HL-60 (cell line): ENCODE data around the gene ALDH3A1.

Experiments used
- DNase-seq, 2 experiments: peaks; one replicate each; pipeline ENCODE4 v3.0.0-alpha.2; 2010 to 2020; ENCODE audit warnings: low read depth in 1 of 2, low spot score in 1 of 2
- H3K27ac ChIP-seq: fragments of 250-450 bp; sonication (Bioruptor Pico); replicated peaks from 2 replicates; pipeline ENCODE4 v1.5.1; 2020; ENCODE audit warnings: mild to moderate bottlenecking, moderate library complexity
- H3K27me3 ChIP-seq: fragments of 250-450 bp; sonication (Bioruptor Pico); 2 replicates; pipeline ENCODE4 v1.5.1; 2021; ENCODE audit warnings: mild to moderate bottlenecking, moderate library complexity; ENCODE audit not compliant: insufficient read depth, poor library complexity, severe bottlenecking
- H3K4me3 ChIP-seq: replicated peaks from 2 replicates; pipeline ENCODE4 v1.5.1; 2011; ENCODE audit warnings: mild to moderate bottlenecking, control low read depth, low read length; ENCODE audit not compliant: insufficient read depth
- CTCF ChIP-seq: IDR thresholded peaks from one replicate; pipeline ENCODE4 v1.5.1; 2011; ENCODE audit warnings: low read length, control low read depth, inconsistent platforms; ENCODE audit not compliant: insufficient read depth
- GABPA ChIP-seq: IDR thresholded peaks from 2 replicates; pipeline ENCODE4 v1.6.1; 2012; ENCODE audit warnings: low read depth
- POLR2AphosphoS5 ChIP-seq: IDR thresholded peaks from 2 replicates; pipeline ENCODE4 v1.6.1; 2012; ENCODE audit warnings: low read depth
- REST ChIP-seq: IDR thresholded peaks from 2 replicates; pipeline ENCODE4 v1.6.1; 2012; ENCODE audit warnings: low read depth; ENCODE audit not compliant: insufficient replicate concordance
- SPI1 ChIP-seq: IDR thresholded peaks from 2 replicates; pipeline ENCODE4 v1.6.1; 2012; ENCODE audit warnings: low read depth, mild to moderate bottlenecking, borderline replicate concordance

Gene ALDH3A1

DNA sequence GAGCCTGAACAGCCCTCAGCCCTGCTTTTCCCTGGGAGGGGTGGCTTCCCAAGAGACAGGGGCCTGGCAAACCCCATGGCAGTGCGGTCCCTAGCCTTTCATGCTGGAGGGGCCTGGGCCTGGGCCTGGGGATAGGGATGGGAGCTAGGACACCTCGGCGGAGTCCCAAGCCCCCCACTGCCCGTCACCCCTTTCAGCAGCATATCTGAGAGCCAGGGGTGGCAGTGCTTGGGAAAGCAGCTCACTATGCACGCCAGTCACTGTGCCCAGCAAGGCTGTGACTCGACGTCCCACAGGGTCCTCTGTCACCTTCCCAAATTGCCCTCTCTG lies 31.1 kb downstream of the ALDH3A1 start:
- DNase-seq, result no peak
- Histone ChIP-seq H3K27ac (no peak overlapping the region), H3K27me3 (no peaks in the 10 kb centered on the region), H3K4me3 (no peak overlapping the region)
- TF ChIP-seq SPI1, result no peak
- no peak for TF ChIP-seq CTCF
- TF ChIP-seq GABPA, result no peak
- no peak for TF ChIP-seq REST
- no peak for TF ChIP-seq POLR2AphosphoS5

DNA sequence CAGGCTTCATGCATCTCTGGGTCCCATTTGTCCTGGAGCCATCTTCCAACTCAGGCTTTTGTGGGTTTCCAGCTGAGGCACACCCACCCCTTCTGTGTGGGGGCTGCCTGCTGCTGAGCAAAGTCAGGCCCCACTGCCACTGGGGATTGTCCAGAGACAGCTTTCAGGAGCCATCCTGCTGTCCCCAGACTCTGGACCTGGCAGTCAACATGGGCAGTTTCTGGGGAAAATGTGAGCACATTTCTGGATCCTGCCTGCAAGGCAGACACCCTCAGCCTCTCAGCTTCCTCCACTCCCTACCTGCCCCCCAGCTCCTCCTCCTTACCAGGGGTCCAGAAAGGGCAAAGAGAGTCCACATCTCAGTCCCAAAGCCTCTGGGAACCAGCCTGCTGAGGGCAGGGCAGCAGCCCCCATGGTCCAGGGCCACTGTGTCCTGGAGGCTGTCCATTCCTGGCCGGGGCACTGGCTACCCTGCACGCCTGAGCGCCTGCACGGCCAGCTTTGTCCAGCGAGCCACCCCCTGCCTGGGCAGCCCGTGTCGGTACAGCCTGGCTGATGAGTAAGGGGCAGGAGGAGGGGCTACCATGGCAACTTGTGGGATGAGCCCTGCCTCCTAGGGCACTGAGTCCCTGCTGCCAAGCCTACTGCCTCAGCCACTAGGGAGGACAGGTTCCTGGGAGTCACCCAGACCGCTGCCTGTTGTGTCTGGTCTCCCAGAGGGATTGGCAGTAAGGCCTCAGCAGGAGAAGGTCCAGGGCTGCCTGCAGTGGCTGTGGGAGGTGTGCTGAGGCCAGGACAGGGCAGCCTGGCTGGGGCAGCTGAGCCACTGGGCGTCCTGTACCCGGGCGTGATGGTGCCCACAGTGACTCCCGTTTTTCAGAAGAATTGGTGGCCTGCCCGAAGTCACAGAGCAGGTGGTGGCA lies 31.7 kb downstream of the ALDH3A1 start, which contains the start of gene SLC47A2:
Gene SLC47A2 (minus strand): TSS at position 477 of the 923 bp plus-strand sequence. CDS start 29 bp downstream, at position 448.
- Histone ChIP-seq H3K27me3 (no peaks in the 10 kb centered on the region), H3K27ac (no peak within 1 kb of the TSS), H3K4me3 (no peak within 1 kb of the TSS)
- DNase-seq, result no peak
- TF ChIP-seq SPI1 (no peak), REST (no peak), CTCF (no peak), GABPA (no peak), POLR2AphosphoS5 (no peak)

DNA sequence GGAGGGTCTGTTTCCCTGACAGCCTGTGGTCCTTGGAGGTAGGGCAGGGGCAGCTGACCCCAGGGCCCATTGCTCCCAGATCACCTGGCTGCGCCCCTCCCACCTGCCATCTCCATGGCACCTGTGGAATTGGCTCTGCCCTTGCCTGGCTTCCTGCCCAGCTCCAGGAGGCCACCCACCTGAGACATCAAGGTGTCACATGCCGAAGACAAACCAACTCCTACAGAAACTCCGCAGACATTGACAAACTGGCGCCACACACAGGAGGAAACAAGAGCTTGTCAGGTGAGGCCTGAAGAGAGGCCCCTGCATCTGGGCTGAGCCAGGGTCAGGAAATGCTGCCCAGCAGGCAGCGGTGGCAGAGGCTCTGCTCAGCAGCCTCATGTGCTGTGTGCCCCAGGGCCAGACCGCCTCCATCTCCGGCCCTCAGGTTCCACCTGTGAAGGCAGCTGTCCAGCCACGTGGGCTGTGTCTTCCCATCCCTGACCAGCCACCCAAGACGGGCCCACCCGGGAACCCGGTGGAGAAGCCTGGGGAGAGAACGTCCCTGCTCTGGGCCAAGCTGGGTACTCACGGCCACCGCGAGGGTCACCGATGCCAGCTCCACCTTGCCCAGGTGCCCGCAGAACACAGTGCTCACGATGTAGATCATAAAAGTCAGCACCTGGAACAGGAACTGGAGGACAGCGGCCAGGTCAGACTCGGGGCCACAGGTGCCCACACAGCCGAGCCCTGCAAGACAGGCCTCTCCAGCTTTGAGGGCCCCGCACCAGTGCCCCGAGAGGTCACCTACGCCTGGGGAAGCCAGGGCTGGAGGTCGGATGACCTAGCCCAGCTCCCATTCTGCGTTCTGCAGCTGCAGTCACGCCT lies 33.3 kb downstream of the ALDH3A1 start:
- no peak overlapping the region for H3K27ac ChIP-seq
- no peak for DNase-seq
- H3K27me3 ChIP-seq, result no peaks in the 10 kb centered on the region
- TF ChIP-seq GABPA, result no peak
- TF ChIP-seq CTCF, result no peak
- no peak for TF ChIP-seq REST
- TF ChIP-seq SPI1, result no peak
- TF ChIP-seq POLR2AphosphoS5, result no peak
- H3K4me3 ChIP-seq, result no peak overlapping the region
